Fibroblast of lung (primary cell): ENCODE measurements around the gene KCNMA1.

Source experiments
- EZH2 ChIP-seq: IDR thresholded peaks from 2 replicates; pipeline ENCODE4 v1.5.1; 2012; ENCODE audit warnings: low read length, control low read depth, mild to moderate bottlenecking; ENCODE audit errors: missing control alignments
- TF ChIP-seq, protein P1 (sequence below), 2 donors: IDR thresholded peaks in 1 of 2; conservative IDR thresholded peaks in 1 of 2; 1 replicate in 1 of 2; 2 replicates in 1 of 2; pipeline ENCODE4 v1.5.1; 2011 to 2012; ENCODE audit warnings: low read length in 2 of 2, control low read depth in 1 of 2, inconsistent platforms in 1 of 2, low read depth in 1 of 2, mild to moderate bottlenecking in 1 of 2

DNA sequence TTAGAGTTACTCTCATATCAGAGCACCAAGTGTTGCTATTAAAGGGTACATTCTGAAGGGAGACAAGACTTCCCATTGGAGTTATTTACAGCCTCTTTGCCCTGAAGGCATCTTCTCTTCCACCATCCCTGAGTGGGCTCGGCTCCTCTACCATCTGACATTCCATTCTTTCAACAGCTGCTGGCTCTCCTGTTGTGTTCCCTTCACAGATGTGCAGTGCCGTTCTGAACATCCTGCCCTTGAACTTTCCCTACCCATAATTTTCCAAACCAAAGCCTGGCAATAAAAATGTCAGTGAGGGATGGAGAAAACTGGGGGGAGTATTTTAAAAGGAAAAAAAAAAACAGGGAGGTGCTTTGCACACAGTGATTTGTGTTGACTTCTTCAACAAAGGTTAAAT is 392.9 kb downstream of the KCNMA1 start:
- TF ChIP-seq, protein P1, sequence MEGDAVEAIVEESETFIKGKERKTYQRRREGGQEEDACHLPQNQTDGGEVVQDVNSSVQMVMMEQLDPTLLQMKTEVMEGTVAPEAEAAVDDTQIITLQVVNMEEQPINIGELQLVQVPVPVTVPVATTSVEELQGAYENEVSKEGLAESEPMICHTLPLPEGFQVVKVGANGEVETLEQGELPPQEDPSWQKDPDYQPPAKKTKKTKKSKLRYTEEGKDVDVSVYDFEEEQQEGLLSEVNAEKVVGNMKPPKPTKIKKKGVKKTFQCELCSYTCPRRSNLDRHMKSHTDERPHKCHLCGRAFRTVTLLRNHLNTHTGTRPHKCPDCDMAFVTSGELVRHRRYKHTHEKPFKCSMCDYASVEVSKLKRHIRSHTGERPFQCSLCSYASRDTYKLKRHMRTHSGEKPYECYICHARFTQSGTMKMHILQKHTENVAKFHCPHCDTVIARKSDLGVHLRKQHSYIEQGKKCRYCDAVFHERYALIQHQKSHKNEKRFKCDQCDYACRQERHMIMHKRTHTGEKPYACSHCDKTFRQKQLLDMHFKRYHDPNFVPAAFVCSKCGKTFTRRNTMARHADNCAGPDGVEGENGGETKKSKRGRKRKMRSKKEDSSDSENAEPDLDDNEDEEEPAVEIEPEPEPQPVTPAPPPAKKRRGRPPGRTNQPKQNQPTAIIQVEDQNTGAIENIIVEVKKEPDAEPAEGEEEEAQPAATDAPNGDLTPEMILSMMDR (conservative IDR thresholded peaks at IDR 0.05 in 1 of 2, IDR thresholded peaks at IDR 0.05 in 1 of 2; ENCODE audit: low read depth in 1 of 2, low read length in 2 of 2): no peak
- TF ChIP-seq EZH2: no peak
